GM11168 (cell line): ENCODE data around the gene GALNT2.

Experiments used
- in situ Hi-C: fragments of 300-500 bp; cut with MboI; formaldehyde crosslinking; loops from one replicate; pipeline ENCODE4 v1.12.0; 2022; ENCODE audit warnings: low sequenced_read_pairs; ENCODE audit not compliant: unreplicated experiment

The GALNT2 gene

GRCh38 chr1:230280906-230281413, 213.9 kb downstream of the GALNT2 start:
- in situ Hi-C loops: no loop called here

- in situ Hi-C loops: no loop called here
Observed at GRCh38 chr1:230281556-230281955, 214.5 kb downstream of the GALNT2 start.

- in situ Hi-C loops: no loop called here
Observed at GRCh38 chr1:230282157-230282556, 215.1 kb downstream of the GALNT2 start.

DNA sequence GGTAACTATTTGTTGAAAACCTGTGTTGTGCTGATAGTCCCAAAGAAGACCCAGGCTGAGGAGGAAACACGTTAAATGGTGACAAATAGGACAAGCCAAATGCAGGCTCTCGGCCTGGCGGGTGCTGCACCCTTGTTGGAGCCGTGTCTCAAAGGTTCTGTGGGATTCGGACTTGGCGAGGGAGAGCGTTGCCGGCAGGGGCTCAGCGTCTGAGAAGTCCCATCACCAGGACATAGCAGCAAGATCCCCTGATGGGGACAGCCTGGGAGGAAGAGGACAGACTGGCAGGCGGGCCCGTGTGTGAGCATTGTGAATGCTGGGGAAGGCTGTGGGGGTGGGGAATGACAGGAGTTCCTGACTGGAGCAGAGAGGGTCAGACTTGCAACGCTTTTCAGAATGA, 216.6 kb downstream of the GALNT2 start:
- in situ Hi-C loops: no loop called here

DNA sequence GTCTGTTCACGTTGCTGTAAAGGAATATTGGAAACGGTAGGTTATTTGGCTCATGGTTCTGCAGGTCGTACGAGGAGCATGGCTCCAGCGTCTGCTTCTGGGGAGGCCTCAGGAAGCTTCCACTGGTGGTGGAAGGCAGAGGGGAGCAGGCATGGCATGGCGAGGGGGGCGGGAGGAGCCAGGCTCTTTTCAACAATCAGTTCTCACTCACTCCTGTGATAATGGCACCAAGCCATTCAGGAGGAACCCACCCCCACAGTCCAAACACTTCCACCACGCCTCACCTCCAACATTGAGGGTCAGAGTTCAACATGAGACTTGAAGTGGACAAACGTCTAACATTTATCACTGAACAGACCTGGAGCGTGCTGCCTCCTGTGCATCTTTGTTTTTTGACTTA, 217.9 kb downstream of the GALNT2 start:
- in situ Hi-C loops: no loop called here

- in situ Hi-C loops: no loop called here
Observed at GRCh38 chr1:230285351-230285750, 218.3 kb downstream of the GALNT2 start.

GRCh38 chr1:230286166-230286889, 219.3 kb downstream of the GALNT2 start:
- in situ Hi-C loops: no loop called here

GRCh38 chr1:230286890-230287269, 219.8 kb downstream of the GALNT2 start:
- in situ Hi-C loops: no loop called here

- in situ Hi-C loops: no loop called here
Observed at GRCh38 chr1:230287674-230288315, 220.8 kb downstream of the GALNT2 start.

DNA sequence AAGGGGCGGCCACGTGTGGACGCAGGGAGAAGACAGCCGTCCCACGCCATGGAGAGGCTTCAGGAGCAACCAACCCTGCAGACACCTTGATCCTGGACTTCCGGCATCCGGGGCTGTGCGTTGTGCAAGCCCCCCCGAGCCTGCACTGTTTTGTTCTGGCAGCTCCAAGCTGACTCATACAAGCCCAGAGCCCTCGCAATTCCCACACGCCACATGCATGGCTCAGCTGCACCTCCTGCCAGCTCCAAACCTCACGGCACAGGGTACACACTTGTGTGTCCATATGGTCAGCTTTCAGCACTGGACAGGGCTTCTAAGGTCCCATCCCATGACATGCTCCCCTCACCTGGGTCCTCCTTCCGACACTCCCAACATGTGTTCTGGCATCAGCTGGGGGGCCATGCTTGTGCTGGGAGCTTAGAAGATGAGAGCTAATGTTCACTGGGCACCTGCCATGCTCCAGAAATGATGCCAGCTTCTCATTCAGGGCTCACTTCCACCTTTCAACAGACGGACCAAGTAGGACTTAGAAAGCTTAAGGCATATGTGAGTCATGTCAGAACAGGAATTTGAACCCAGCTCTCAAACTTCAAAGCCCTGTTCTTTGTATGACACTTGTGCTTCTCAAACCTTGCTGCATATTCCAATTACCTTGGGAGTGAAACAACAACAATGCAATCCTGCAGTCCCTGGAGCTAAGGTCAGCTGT, 221.8 kb downstream of the GALNT2 start:
- in situ Hi-C loops: no loop called here

- in situ Hi-C loops: no loop called here
Observed at GRCh38 chr1:230289350-230289644, 222.3 kb downstream of the GALNT2 start.

DNA sequence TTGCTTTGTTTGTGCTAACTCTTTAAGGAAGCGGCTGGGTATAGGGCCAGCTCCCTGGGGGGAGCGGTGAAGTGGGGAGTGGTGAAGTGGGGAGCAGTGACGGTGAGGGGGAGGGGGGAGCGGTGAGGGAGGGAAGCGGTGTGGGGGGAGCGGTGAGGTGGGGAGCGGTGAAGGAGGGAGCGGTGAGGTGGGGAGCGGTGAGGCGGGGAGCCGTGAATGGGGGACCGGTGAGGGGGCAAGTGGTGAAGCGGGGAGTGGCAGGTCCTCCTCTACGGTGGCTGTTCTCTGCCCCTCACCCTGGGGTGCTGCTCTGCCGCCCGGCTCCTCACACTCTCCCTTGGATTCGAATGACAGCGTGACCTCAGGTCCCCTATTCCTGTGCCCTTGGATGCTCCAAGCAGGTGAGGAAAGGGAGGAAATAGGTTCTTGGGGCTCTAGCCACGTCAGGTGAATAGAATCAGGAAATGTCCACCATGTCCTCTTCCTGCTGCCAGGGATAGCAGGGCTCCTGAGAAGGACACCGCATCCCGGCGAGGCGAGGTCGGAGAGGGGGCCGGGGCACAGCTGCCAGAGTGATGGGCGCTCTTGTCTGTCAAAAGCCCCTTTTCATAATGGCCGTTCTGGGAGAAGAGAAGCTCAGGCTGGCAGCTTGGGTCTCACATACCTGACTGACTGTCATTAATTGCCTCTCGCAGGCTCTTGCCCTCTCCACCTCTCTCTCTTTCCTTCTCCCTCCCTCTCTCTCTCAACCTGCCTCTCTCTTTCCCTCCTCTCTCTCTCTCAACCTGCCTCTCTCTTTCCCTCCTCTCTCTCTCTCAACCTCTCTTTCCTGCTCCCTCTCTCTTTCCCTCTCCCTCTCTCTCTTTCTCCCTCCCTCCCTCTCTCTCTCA, 224.9 kb downstream of the GALNT2 start:
- in situ Hi-C loops: no loop called here

- in situ Hi-C loops: no loop called here
Observed at GRCh38 chr1:230292689-230293389, 225.8 kb downstream of the GALNT2 start.

DNA sequence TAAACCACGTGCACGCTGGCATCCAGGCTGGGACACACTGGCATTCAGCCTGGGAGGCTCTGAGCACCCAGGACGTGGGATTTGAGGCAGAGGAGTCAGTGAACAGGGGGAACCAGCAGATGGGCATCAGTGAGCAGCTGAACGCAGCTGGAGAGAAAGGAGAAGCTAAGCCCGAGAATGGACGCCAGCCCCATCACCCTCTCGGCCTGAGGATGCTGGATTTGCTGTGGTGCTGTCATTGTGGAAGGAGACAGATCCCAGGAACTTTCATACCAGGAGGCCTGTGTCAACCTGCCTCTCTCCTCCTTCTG, 226.3 kb downstream of the GALNT2 start:
- in situ Hi-C loops: no loop called here

- in situ Hi-C loops: no loop called here
Observed at GRCh38 chr1:230295367-230295766, 228.3 kb downstream of the GALNT2 start.

GRCh38 chr1:230299191-230300006, 232.4 kb downstream of the GALNT2 start:
- in situ Hi-C loops: loop anchor here (25.0 kb wide), 1 partner anchor 637 kb away; no protein-coding TSS in a partner anchor

DNA sequence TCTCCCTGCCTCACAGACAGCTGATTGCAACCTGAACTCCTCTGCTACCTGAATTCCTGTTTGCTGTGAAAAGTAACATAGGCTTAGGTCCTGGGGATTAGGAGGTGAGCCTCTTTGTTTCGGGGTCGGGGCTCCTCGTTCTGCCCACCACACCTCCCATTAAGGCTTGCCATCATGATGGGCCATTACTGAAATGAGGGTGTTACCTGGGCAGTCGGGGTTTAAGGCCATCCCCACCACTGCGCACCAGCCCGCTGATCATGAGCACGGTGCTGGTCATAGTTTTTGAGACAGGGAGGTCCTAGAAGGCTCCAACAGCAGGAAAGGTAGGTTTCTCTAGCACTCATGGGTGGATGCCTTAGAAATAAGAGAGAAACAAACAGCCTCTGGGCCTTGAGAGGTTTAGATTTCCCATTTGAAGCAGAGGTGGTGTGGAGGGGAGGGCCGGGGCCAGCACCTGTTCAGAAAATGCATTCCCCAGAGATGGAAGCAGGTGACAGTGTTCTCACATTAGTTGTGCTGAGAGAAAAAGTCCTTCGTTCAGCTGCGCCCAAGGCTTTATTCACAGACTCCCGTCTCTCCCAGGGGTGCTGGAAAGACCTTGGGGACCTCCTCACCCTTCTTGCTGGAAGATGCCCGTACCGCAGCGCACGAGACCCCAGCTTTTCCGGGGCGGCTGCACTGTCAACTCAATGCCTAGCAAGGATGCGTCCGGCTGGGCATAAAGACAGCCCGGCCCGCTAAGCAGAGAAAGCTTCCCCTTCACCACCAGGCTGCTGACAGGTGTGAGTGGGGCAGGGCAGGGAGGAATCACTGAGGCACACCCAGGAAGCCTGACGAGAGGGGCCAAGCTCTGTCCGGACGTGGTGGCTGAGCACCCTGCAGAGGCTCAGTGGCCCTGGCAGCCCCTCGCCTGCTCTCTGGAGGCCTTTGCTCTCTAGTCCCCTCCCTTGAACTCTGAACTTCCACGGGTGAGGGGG, 233.6 kb downstream of the GALNT2 start:
- in situ Hi-C loops: loop anchor here (25.0 kb wide), 1 partner anchor 638 kb away; no protein-coding TSS in a partner anchor

GRCh38 chr1:230301322-230301721, 234.3 kb downstream of the GALNT2 start:
- in situ Hi-C loops: loop anchor here (25.0 kb wide), 1 partner anchor 639 kb away; no protein-coding TSS in a partner anchor
